GM12872 (cell line): ENCODE results near the gene C11orf86.

ENCODE experiments used
- CTCF ChIP-seq: IDR thresholded peaks from 3 replicates; pipeline ENCODE4 v1.5.1; 2011; ENCODE audit warnings: low read depth, mild to moderate bottlenecking, low read length, moderate library complexity; ENCODE audit not compliant: insufficient read depth

Gene C11orf86

GRCh38 chr11:66974724-66975404, at the start of gene C11orf86:
Gene C11orf86, plus strand, starts transcription at chr11:66975304. Its CDS starts 59 bp downstream, at chr11:66975363.
- TF ChIP-seq CTCF = no peak

DNA sequence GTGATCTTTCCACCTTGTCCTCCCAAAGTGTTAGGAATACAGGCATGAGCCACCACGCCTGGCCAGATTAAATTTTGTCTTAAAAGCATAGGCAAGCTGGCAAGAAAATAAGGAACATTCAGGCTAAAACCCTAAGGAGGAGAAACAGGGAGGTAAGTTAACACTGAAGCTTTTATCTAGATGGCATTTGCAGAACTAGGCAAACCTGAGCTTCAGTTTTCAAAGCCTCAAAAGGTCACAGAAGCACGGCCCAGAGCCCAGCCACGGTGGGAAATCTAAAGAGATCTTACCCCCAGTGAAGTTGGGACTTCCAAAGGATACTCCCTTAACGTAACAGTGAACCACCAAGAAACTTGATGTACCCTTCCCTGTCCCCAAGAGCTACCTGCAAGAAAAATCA, 45.4 kb upstream of the C11orf86 start:
- TF ChIP-seq CTCF = no peak

DNA sequence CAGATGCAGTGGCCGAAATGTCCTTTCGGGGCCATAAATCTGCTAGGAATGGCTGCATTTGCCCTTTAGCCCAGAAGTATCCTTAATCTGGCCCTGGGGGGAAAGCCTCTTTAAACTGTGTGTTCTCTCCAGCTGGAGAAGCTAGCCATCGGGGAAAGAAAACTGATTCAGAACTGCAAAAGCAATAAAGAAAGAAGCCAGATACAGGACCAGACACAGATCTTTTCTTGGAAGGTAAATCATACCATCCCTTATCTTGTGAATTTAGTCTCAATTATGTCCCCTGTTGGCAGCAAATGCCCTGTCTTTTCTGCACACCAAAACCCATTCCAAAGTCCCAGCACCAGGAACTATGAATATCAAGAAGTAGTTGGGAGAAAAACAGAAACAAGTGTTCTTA, 42.6 kb upstream of the C11orf86 start:
- no peak for TF ChIP-seq CTCF

GRCh38 chr11:66933531-66933930, 41.6 kb upstream of the C11orf86 start:
- TF ChIP-seq CTCF = no peak

DNA sequence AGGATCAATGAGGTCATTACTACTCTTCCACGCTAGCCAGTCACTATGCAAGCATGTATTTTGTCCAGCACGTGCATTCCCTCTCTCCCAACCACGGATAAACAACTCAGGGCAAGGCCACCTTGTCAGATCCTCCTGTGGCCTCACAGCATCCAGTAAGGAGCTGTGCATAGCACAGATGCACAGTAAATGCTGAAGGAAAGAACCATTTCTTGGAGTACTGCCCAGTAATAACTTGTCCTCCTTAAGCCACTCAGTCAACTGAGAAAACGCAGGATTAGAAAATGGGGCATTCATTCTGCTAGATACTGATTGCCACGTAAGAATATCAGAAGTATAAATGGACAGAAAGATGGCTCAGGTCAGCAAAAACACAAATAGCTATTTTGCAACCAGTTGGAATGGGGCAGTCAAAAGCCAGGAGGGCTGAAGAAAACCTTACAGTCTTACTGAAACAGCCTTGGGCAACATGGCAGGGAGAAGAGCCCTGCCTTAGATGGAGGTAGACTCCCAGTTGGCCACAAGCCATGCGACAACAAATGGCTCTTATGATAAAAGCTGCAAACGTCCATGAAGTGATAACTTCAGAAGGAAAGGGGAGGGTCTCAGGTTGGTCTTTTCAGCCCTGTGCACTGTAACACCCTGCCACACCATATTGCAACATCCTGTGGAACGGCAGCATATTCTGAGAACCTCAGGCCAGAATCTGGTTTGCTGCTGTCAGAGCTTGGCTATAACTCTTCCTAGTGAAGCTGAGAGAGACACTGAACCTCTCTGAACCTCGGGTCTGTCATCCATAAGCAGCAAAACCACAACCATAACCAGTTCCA, 39.9 kb upstream of the C11orf86 start:
- no peak for TF ChIP-seq CTCF

DNA sequence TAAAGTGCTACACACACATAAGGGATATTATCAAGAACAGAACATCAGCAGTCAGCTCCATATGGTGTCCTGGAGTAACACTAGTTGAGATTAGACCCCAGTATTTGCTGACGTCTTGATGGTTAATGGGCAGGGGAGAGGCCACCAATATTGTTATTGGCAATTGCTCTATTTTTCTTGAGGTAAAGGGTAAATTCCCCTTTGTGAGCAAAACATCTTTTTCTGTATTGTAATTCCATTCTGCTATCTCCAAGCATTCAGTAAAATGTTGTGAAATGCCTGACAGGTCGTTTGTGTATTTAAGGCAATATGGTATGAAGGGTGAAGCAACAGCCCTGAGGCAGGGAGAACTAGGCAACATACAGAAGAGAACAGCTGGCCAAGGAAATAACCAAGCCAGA, 38.8 kb upstream of the C11orf86 start:
- no peak for TF ChIP-seq CTCF

- TF ChIP-seq CTCF = no peak
These were observed 37.8 kb upstream of the C11orf86 start for GRCh38 chr11:66937193-66937733.
